ENCODE data around the gene FHIT. TPM values are rescaled to one million over a fixed set of nuclear protein-coding genes. Genes with fewer than 3 reads are reported as not detected.

Gene FHIT
- total and polyA plus RNA-seq, 10 of the 15 experiments (the other 5 are each of a cell fraction or from before 2014, with no cell fraction given) = 4.2 to 14.9 (median 9.4) TPM

GRCh38 chr3:61278713-61279112, 27.5 kb upstream of the FHIT start:
- no TSS peak for BruUV-seq (replicated peaks)
- no peaks in the 10 kb centered on the region for H3K27me3 ChIP-seq (replicated peaks in 1 of 2; ENCODE audit: control insufficient read depth in 2 of 2, insufficient read depth in 2 of 2, low read length in 1 of 2)
- intact Hi-C loops (cut with micrococcal nuclease; ENCODE audit: unreplicated experiment) = no loop called here
- H3K9me3 ChIP-seq (replicated peaks; ENCODE audit: control insufficient read depth, insufficient read depth, low read length) = no peaks in the 10 kb centered on the region
- WGBS (ENCODE audit: insufficient coverage, insufficient replicate concordance, low lambda C conversion rate, missing lambda C conversion rate) = 33% methylated on average over 2 of the region's 2 CpGs
- H2AFZ ChIP-seq (ENCODE audit: control insufficient read depth, low read depth, low read length) = no peak overlapping the region
- ChIA-PET POLR2A (no interaction called here), CTCF (no interaction called here), SMC1A (ENCODE audit: uncharacterized antibody, unreplicated experiment) (no interaction called here), RAD21 (ENCODE audit: unreplicated experiment) (no interaction called here)
- no peak overlapping the region for H3K4me3 ChIP-seq
- no peak overlapping the region for H3K27ac ChIP-seq (ENCODE audit: control insufficient read depth, insufficient read depth)
- no peaks in the 10 kb centered on the region; the same call in 1 of the 2 replicates for H3K4me1 ChIP-seq (ENCODE audit: control insufficient read depth, insufficient read depth, low read length)
- no peak overlapping the region for H3K9ac ChIP-seq (ENCODE audit: control insufficient read depth, insufficient read depth, low read length)
- FAIRE-seq = no peak
- no peak for DNase-seq (ENCODE audit: low read depth, low spot score)
- in situ Hi-C loops (cut with MboI) = no loop called here
- H4K20me1 ChIP-seq (ENCODE audit: control insufficient read depth, insufficient read depth) = no peaks in the 10 kb centered on the region
- no peaks in the 10 kb centered on the region for H3K36me3 ChIP-seq (ENCODE audit: control insufficient read depth in 2 of 2, insufficient read depth in 2 of 2, low read length in 1 of 2)
- peak; percentile 27; the same call in 2 of the 3 replicates for ATAC-seq
- H3K79me2 ChIP-seq (ENCODE audit: control insufficient read depth, insufficient read depth, low read length) = no peaks in the 10 kb centered on the region
- no peak overlapping the region for H3K4me2 ChIP-seq (ENCODE audit: control insufficient read depth, insufficient read depth)
- TF ChIP-seq SP1 (IDR thresholded peaks at IDR 0.05; ENCODE audit: low read depth, low read length) = no peak
- no peak for TF ChIP-seq SUZ12 (IDR thresholded peaks at IDR 0.05; ENCODE audit: unreplicated experiment)
- TF ChIP-seq, protein P1, sequence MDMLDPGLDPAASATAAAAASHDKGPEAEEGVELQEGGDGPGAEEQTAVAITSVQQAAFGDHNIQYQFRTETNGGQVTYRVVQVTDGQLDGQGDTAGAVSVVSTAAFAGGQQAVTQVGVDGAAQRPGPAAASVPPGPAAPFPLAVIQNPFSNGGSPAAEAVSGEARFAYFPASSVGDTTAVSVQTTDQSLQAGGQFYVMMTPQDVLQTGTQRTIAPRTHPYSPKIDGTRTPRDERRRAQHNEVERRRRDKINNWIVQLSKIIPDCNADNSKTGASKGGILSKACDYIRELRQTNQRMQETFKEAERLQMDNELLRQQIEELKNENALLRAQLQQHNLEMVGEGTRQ (IDR thresholded peaks at IDR 0.05; ENCODE audit: borderline replicate concordance, low read depth, low read length) = no peak
- TF ChIP-seq KLF5 (IDR thresholded peaks at IDR 0.05; ENCODE audit: partially characterized antibody) = no peak
- no peak for TF ChIP-seq ZNF207 (IDR thresholded peaks at IDR 0.05; ENCODE audit: borderline replicate concordance)
- TF ChIP-seq, protein P2, sequence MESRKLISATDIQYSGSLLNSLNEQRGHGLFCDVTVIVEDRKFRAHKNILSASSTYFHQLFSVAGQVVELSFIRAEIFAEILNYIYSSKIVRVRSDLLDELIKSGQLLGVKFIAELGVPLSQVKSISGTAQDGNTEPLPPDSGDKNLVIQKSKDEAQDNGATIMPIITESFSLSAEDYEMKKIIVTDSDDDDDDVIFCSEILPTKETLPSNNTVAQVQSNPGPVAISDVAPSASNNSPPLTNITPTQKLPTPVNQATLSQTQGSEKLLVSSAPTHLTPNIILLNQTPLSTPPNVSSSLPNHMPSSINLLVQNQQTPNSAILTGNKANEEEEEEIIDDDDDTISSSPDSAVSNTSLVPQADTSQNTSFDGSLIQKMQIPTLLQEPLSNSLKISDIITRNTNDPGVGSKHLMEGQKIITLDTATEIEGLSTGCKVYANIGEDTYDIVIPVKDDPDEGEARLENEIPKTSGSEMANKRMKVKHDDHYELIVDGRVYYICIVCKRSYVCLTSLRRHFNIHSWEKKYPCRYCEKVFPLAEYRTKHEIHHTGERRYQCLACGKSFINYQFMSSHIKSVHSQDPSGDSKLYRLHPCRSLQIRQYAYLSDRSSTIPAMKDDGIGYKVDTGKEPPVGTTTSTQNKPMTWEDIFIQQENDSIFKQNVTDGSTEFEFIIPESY (IDR thresholded peaks at IDR 0.05) = no peak
